ENCODE results near the gene SRM.
"Not testable (repeated sequence)": the region's sequence is repeated elsewhere in the genome, so short reads cannot be mapped to it uniquely, and the experiment has no call there.

The SRM gene

DNA sequence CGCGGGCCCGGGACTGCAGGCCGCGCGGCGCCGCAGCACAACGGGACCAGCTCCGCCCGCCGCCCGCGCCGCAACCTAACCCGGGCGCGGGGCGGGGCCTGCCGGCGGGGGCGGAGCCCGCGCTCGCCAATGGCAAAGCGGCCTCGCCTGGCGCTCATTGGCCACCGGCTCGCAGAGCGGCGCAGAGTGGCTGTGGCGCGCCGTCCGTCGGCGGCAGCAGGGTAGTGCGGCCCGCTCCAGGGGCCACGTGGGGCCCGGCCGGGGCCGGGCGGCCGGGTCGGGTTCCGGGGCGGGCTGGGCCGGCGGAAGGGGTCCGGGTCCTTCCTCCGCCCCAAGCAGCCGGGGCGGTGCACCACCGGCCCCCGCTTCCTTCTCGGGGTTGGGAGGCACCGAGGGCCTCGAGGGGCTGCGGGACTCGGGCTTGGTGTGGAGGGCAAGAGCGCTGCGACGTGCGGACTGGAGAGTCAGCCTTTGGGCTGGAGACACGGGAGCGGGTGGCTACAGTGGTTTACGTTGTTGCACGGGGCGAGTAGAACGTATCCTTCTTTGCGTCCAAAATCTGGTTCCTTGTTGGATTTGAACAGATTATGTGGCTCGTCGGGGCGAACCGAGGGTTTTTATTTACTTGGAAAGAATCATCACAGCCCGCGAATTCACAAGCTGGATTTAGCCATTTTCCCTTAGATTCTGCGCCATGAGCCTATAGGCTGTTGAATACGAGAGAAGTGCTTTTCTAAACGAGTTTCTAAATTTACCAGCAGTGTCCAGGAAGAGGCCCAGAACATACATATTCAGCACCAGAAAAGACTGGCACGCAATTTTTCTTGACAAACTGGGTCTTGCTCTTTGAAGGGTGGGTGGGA lies at the start of gene SRM:
TSS of gene SRM (minus strand) at position 51 of the 863 bp plus-strand sequence. CDS start 75 bp downstream, outside the sequence.
- peak; percentile 86 for DNase-seq

DNA sequence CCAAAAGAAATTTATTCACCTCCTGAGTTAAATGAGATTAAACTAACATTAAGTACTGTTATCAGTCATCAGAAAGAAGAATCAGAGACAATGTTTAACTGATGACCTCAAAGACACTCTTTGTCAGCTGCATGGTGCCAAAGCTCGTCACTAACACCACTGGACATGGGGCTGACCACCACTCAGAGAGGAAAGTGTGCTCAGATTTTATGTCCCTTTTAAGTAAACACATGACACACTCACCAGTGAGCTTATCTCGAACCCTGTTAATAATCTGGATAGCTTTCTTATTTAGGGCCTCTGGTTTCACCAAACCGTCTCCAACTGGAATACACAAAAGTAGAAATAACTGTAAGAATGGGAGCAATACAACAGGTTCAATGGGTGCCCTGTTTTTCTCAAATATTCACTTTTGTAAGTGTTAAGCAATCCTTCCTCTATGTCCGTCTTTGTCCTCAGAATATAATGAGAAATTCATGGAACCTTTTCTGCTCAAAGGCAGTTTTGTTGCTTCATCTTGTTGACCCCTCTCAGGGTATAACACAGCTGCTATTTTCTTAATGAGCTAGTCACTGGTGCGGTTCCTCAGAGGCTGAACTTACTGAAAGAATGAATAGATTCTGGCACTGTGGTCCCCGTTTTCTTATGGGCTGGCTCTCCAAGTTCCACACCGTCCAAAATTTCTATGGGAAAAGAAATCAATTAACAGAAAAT lies 49.4 kb upstream of the SRM start:
- no peak for DNase-seq

DNA sequence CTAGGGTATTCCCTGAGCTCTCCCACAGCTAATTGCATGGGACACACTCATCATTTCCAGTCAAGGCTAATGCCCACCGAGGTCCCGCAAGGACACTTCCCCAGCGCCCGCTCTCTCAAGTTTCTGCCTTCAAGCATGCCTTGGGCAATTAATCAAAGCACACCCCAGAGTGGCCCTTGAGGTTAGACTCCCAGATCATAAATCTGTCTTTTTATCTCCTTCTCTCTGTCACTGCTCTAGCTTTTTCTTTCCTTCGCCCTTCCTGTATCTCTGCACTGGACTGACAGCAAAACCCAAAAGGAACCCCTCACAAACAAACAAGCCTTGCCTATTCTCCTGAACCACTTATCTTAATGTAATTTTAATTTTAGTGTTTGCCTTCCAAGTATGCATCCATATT lies 47.8 kb upstream of the SRM start:
- DNase-seq, result no peak

DNA sequence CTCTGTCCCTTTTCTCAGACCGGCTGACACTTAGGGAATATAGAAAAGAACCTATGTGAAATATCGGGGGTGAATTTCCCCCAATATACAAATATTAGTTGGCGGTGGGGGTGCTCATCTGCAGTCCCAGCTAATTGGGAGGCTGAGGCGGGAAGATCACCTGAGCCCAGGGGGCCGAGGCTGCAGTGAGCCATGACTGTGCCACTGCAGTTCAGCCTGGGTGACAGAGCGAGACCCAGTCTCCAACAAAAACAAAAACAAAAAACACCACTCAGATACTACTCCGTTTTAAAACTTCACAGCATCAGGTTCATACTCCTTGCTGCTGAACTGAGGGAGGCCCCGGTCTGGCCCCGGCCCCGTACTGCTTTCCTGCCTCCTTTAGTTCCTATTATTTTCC lies 45.8 kb upstream of the SRM start:
- DNase-seq, result no peak

GRCh38 chr1:11101347-11101746 lies 41.5 kb upstream of the SRM start:
- no peak for DNase-seq

DNA sequence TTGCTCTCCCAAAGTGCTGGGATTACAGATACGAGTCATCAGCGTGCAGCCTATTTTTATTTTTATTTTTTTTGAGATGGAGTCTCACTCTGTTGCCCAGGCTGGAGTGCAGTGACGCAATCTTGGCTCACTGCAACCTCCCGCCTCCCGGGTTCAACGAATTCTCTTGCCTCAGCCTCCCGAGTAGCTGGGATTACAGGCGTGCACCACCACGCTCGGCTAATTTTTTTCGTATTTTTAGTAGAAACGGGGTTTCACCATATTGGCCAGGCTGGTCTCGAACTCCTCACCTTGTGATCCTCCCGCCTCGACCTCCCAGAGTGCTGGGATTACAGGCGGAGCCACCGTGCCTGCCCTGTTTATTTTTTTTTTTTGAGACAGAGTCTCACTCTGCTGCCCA lies 41.0 kb upstream of the SRM start:
- DNase-seq, result not testable (repeated sequence)

- no peak for DNase-seq
Measured at GRCh38 chr1:11100149-11100493, 40.3 kb upstream of the SRM start.

- peak; percentile 95 for DNase-seq
Measured at GRCh38 chr1:11099310-11100148, 39.7 kb upstream of the SRM start, which contains the start of gene EXOSC10. EXOSC10 (minus strand) TSS chr1:11099869; CDS start chr1:11099831, 38 bp downstream.

- no peak for DNase-seq
Measured at GRCh38 chr1:11098931-11099309, 39.1 kb upstream of the SRM start.

GRCh38 chr1:11083784-11084183 lies 24.0 kb upstream of the SRM start:
- DNase-seq, result not testable (repeated sequence)

DNA sequence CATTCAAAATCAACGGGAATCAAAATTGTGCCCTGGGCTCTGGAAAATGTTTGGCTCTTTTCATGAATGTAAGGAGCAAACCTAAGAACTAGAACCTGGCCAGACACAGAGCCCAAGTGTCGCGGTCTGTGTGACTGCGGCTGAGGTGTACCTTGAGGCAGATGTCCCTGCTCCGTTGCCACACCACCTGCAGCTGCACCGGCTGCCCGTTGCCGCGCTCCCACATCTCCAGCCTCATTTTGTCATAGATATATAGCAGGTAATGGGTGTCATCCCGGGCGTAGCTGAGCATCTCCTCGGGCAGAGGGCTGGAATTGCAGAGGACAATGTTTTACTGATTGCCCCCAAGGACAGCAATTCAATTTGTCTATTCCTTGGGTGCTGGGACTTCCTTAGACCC lies 21.1 kb upstream of the SRM start:
- DNase-seq, result no peak

DNA sequence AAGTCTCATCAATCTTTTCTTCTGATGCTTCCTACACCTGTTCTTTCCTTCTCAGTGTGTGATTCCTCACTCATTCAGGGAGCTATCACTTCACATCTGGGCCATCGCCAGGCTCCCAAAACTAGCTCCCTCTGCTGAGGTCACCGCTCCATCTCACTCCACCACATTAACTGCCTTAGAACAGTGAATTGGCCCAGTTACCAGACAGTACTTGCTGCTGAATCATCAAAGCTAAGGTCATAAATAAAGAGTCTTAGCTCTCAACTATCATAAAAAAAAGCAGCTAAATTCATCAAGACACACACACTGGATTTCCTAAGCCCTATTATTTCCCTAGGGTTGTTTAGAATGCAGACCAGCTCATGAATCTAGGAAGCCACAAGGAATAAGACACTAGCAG lies 18.8 kb upstream of the SRM start:
- DNase-seq, result no peak

GRCh38 chr1:11073398-11073797 lies 13.6 kb upstream of the SRM start:
- not testable (repeated sequence) for DNase-seq

DNA sequence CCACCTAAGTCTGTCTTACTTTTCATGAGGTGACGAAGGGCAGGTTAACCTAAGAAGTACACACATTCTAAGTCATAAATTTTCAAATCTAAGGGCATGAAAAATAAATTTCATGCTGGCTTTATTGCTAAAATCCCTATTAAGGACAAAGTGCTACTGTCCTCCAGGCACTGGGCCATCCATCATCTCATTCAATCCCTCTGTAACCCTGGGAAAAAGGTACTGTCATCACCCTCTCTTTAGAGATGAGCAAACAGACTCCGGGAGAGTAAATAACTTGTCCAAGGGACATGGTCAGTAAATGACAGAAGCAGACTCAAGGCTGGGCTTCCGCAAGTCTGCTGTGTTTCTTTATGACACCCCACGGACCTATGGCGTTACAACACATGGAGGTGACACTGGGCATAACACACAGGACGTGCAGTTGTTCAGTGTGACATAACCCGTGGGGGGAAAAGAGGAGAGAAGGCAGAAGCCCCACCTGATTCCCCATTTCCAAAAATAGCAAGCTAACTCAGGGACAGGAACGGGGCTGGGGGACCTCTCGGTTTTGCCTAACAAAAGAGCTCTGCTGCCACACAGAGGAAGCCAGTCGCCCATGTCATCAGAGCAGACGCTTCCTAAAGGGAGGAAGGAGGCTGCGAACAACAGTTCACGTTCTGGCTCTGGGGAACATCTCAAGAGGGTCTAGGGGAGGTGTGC lies 12.5 kb upstream of the SRM start:
- DNase-seq, result no peak

DNA sequence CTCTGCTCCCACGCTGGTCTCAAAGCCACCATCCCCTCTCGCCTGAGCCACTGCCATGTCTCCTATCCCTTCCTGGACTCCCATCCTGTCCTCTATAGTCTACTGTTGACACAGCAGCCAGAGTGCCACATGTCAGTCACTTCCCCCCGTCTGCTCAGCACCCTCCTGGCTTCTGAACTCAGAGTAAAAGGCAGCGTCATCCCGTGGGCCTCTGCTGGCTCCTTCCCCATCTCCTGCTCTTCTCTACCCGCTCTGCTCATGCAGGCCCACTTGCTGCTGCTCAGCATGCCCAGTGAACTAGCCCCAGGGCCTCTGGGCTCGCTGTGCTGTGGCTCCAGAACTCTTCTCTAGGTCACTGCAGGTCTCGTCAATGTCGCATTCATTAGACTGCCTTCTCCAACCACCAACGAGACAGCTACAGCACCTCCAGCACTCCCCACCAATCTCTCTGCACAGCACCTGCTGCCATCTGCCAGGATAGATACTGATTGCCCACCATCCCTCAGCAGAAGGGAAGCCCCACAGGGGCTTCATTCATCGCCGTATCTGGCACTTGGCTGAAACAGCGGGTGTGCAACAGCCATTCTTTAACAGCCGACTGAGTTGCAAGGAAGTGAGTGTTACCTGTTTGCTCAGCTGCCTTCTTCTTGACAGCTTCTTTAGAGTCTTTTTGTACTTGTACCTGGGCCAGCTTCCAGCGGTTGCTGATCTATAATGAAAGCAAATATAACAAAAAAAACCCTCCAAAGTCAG lies 11.8 kb upstream of the SRM start:
- DNase-seq, result no peak

DNA sequence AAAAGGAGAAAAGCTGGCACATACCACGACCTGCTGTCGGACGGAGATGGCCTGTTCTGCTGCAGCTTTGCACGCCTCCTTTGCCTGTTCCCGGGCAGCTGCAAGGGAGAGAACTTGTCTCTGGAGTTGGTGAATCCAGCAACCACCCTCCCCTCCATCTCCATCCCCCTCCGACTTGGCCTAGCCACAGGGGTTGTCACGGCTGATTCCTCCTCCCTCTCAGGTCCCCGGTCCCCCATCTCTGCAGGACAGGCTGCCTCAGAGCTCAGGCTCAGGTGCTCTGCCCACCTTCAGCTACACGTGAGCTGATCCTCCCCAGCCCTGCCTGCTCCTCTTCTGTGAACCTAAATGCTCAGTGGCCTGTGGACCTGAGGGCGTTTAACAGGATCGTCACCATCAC lies 11.1 kb upstream of the SRM start:
- no peak for DNase-seq

GRCh38 chr1:11068600-11069473 lies 9.0 kb upstream of the SRM start:
- DNase-seq, result no peak

GRCh38 chr1:11067716-11068599 lies 8.1 kb upstream of the SRM start:
- DNase-seq, result no peak

- DNase-seq, result no peak
Measured at GRCh38 chr1:11065796-11066195, 6.0 kb upstream of the SRM start.

DNA sequence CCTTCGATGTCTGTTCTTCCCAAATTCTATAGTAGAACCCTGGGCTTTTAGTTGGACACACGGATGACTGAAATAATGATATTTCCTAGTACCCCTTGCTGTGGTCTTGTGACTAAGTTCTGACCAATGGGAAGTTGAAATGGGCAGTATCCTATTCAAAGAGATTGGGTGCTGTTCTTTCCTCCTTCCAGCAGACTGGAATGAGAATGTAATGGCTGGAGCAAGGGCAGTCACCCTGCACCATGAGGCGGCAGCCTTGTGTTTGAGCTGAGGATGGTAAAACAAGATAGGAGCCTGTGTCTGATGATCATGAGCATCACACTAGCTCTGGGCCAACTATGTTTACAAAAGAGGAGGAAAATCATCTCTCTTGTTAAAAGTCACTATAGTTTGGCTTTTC lies 5.1 kb upstream of the SRM start:
- no peak for DNase-seq
